ENCODE results near the gene GCNT4. TPM values are rescaled to one million over a fixed set of nuclear protein-coding genes. Genes with fewer than 3 reads are reported as not detected.

Gene GCNT4
- total and polyA plus RNA-seq, 2 of the 8 experiments (the other 6 are each of a cell fraction or from before 2014, with no cell fraction given) = 1.1 to 14.5 TPM

GRCh38 chr5:75046366-75047142 is 5.8 kb downstream of the GCNT4 start (continued):
- no peak for TF ChIP-seq CHD7 (IDR thresholded peaks at IDR 0.05; ENCODE audit: insufficient replicate concordance, low read length)
